Suprapubic skin (tissue), 4 donors: ENCODE data around the gene PCIF1. TPM values are rescaled to one million over a fixed set of nuclear protein-coding genes. Genes with fewer than 3 reads are reported as not detected.
"Not testable (repeated sequence)": the region's sequence is repeated elsewhere in the genome, so short reads cannot be mapped to it uniquely, and the experiment has no call there.

Experiments
- DNase-seq, 2 donors: peaks; one replicate each; pipeline ENCODE4 v3.0.0-alpha.2; 2019; ENCODE audit warnings: low spot score in 2 of 2
- H3K27ac ChIP-seq: fragments of 200-600 bp; sonication (generic); one replicate; pipeline ENCODE4 v1.5.1; 2019
- H3K27me3 ChIP-seq: fragments of 200-600 bp; sonication (generic); one replicate; pipeline ENCODE4 v1.5.1; 2019
- H3K36me3 ChIP-seq: fragments of 200-600 bp; sonication (generic); one replicate; pipeline ENCODE4 v1.5.1; 2019
- H3K4me1 ChIP-seq: fragments of 200-600 bp; sonication (generic); one replicate; pipeline ENCODE4 v1.5.1; 2019
- H3K4me3 ChIP-seq: fragments of 200-600 bp; sonication (generic); one replicate; pipeline ENCODE4 v1.5.1; 2019; ENCODE audit warnings: mild to moderate bottlenecking
- H3K9me3 ChIP-seq: fragments of 200-600 bp; sonication (generic); one replicate; pipeline ENCODE4 v1.5.1; 2019
- EP300 ChIP-seq: sonication (generic); formaldehyde crosslinking; IDR thresholded peaks from one replicate; pipeline ENCODE4 v1.6.1; 2017; ENCODE audit warnings: antibody characterized with exemption
- POLR2A ChIP-seq, 2 donors: fragments of 450-650 bp; IDR thresholded peaks; one replicate each; pipeline ENCODE4 v1.6.1; 2017; ENCODE audit warnings: antibody characterized with exemption in 2 of 2, mild to moderate bottlenecking in 2 of 2, moderate library complexity in 2 of 2
- POLR2AphosphoS5 ChIP-seq, 3 donors: sonication (generic); formaldehyde crosslinking; IDR thresholded peaks; one replicate each; pipeline ENCODE4 v1.6.1; 2017; ENCODE audit warnings: antibody characterized with exemption in 3 of 3
- WGBS: methylation state at CpG from one replicate; pipeline ENCODE4 v1.1.5; 2018; 5-methylcytosine and 5-hydroxymethylcytosine counted together
- total RNA-seq, 4 donors: library from RNA; depleted of rRNA; stranded (reverse); fragments of >200 nt; gene quantifications; one replicate each; pipeline ENCODE4 v1.1.0, GENCODE V29; 2016
- TF ChIP-seq, protein P1 (sequence below), 2 donors: fragments of 200-600 bp in 1 of 2; fragments of 450-650 bp in 1 of 2; sonication (generic) in 1 of 2; IDR thresholded peaks; one replicate each; pipeline ENCODE4 v1.5.1; 2016 to 2019; ENCODE audit warnings: antibody characterized with exemption in 2 of 2, mild to moderate bottlenecking in 1 of 2, moderate library complexity in 1 of 2

PCIF1 gene
- total RNA-seq, 4 donors from 2014 or later: 37.2 to 70.3 (median 42.4) TPM

DNA sequence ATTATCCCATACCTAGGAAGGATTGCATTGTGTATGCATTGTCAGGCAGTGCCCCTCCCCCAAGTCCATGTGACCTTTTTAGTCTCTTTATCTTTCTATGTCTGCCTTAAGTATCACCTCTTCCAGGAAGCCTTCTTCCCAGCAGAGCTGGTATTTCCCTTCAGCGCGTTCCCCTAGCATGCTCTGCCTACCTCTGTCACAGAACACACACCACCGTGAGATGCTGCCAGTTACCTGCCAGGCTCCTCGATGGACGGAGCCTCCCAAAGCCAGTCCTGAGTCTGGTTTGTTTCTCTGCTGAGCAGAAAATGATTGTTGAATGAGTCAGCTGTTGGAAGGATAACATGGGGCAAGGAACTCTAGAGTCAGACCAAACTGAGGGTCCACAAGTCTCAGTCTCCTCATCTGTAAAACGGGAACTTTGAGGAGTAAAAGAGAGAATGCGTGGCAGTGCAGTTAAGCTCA is 48.8 kb downstream of the PCIF1 start:
- no peak for DNase-seq
- Histone ChIP-seq H3K27ac (no peak overlapping the region), H3K36me3 (no peaks in the 10 kb centered on the region), H3K4me3 (no peak overlapping the region), H3K27me3 (no peaks in the 10 kb centered on the region), H3K4me1 (no peaks in the 10 kb centered on the region), H3K9me3 (no peaks in the 10 kb centered on the region)
- no peak for TF ChIP-seq POLR2A (IDR thresholded peaks at IDR 0.05)
- TF ChIP-seq EP300: no peak
- no peak for TF ChIP-seq POLR2AphosphoS5 (IDR thresholded peaks at IDR 0.05)
- TF ChIP-seq, protein P1, sequence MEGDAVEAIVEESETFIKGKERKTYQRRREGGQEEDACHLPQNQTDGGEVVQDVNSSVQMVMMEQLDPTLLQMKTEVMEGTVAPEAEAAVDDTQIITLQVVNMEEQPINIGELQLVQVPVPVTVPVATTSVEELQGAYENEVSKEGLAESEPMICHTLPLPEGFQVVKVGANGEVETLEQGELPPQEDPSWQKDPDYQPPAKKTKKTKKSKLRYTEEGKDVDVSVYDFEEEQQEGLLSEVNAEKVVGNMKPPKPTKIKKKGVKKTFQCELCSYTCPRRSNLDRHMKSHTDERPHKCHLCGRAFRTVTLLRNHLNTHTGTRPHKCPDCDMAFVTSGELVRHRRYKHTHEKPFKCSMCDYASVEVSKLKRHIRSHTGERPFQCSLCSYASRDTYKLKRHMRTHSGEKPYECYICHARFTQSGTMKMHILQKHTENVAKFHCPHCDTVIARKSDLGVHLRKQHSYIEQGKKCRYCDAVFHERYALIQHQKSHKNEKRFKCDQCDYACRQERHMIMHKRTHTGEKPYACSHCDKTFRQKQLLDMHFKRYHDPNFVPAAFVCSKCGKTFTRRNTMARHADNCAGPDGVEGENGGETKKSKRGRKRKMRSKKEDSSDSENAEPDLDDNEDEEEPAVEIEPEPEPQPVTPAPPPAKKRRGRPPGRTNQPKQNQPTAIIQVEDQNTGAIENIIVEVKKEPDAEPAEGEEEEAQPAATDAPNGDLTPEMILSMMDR (IDR thresholded peaks at IDR 0.05): no peak
- WGBS: 76% methylated on average over 7 of the region's 7 CpGs

DNA sequence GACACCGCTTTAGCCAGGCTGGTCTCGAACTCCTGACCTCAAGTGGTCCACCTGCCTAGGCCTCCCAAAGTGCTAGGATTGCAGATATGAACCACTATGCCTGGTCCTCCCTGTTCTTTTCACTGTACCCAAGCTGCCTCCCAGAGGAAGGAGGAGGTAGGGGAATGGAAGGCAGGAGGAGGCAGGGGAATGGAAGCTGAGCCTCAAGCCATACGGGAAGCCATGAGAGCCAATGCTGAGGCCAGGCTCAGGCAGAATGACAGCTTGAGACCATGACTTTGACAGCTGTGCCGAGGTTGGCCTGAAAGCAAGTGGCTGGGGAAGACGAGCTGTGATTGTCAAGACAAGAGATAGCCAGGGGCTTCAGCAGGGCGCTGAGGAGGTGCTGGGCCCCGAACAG is 51.1 kb downstream of the PCIF1 start:
- H3K27ac ChIP-seq: no peak overlapping the region
- H3K9me3 ChIP-seq: no peaks in the 10 kb centered on the region
- WGBS: 60% methylated on average over 7 of the region's 7 CpGs
- no peaks in the 10 kb centered on the region for H3K4me1 ChIP-seq
- no peak for DNase-seq
- no peaks in the 10 kb centered on the region for H3K36me3 ChIP-seq
- no peak overlapping the region for H3K4me3 ChIP-seq
- peaks cover 3% of the 10 kb centered on the region for H3K27me3 ChIP-seq
- TF ChIP-seq EP300 (no peak), POLR2A (IDR thresholded peaks at IDR 0.05) (no peak), POLR2AphosphoS5 (IDR thresholded peaks at IDR 0.05) (no peak)
- TF ChIP-seq, protein P1 (IDR thresholded peaks at IDR 0.05): no peak

DNA sequence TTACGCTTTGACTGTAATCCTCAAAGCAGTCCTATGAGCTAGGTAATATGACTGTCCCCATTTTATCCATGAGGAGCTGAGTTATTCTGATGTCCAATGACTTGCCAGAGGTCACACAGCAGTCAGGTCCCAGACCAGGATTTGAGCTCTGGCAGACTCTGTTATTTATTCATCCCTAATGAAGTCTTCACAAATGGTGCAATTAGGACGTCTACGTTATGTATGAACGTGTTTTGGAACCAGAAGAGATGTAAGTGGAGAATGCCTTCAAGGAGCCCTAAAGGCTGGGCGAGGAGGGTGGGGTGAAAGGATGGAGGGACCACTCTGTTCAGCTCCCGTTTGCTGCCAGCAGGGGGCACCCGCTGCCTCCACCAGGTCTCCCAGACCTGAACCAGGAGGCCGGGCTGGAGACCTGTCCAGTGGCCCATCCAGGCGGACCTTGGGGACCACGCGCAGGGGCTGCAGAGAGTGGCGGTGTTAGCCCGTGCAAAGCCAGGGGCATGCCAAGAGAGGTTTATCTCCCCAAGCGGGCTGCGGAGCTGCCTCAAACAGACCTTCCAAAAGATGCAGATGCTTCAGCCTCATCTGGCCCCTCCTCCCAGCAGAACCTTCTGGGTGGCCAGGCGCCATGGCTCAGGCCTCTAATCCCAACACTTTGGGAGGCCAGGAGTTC is 52.8 kb downstream of the PCIF1 start:
- no peaks in the 10 kb centered on the region for H3K36me3 ChIP-seq
- H3K27ac ChIP-seq: no peak overlapping the region
- peaks cover 3% of the 10 kb centered on the region for H3K27me3 ChIP-seq
- TF ChIP-seq, protein P1 (IDR thresholded peaks at IDR 0.05): peak; percentile 69 to 84
- TF ChIP-seq POLR2AphosphoS5 (IDR thresholded peaks at IDR 0.05): no peak
- no peak for DNase-seq
- no peak overlapping the region for H3K4me3 ChIP-seq
- H3K9me3 ChIP-seq: no peaks in the 10 kb centered on the region
- 26% methylated on average over 6 of the region's 16 CpGs for WGBS
- H3K4me1 ChIP-seq: no peaks in the 10 kb centered on the region

DNA sequence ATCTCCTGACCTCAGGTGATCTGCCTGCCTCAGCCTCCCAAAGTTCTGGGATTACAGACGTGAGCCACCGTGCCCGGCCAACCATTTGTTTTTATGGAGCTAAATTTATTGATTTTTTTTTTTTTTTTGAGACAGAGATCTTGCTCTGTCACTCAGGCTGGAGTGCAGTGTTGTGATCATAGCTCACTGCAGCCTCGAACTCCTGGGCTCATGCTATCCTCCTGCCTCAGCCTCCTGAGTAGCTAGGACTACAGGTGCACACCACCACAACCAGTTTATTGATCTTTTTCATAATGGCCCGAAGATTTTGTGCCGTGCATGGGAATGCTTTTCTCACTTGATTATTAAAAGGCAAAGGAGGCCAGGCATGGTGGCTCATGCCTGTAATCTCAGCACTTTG is 54.3 kb downstream of the PCIF1 start:
- whole genome bisulfite sequencing: 81% methylated on average over 6 of the region's 6 CpGs
- not testable (repeated sequence) for H3K4me3 ChIP-seq, H3K9me3 ChIP-seq, H3K36me3 ChIP-seq, H3K27me3 ChIP-seq, DNase-seq, H3K4me1 ChIP-seq, H3K27ac ChIP-seq

DNA sequence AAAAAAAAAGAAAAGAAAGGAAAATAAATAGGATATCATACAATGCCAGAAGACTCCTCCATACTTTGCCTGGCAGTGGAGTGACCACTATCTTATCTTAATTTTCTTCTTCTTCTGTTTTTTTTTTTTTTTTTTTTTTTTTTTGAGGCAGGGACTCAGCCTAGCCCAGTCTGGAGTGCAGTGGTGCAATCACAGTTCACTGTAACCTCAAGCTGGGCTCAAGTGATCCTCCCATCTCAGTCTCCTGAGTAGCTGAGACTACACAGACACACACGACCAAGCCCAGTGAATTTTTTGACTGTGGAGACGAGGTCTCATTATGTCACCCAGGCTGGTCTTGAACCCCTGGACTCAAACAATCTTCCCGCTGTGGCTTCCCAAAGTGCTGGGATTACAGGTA is 57.1 kb downstream of the PCIF1 start:
- no peak for TF ChIP-seq EP300
- TF ChIP-seq POLR2A (IDR thresholded peaks at IDR 0.05): no peak
- TF ChIP-seq, protein P1 (IDR thresholded peaks at IDR 0.05): no peak
- no peak for TF ChIP-seq POLR2AphosphoS5 (IDR thresholded peaks at IDR 0.05)
- H3K4me3 ChIP-seq: no peak overlapping the region
- no peaks in the 10 kb centered on the region for H3K36me3 ChIP-seq
- H3K9me3 ChIP-seq: no peaks in the 10 kb centered on the region
- peaks cover 21% of the 10 kb centered on the region for H3K4me1 ChIP-seq
- H3K27me3 ChIP-seq: peaks cover 9% of the 10 kb centered on the region
- no peak overlapping the region for H3K27ac ChIP-seq
- 95% methylated on average over 3 of the region's 3 CpGs for WGBS
- no peak for DNase-seq
